Osteocyte (in vitro differentiated cells): ENCODE results near the gene UBE2G2. TPM values are rescaled to one million over a fixed set of nuclear protein-coding genes. Genes with fewer than 3 reads are reported as not detected.

Experiments
- DNase-seq: peaks from one replicate; pipeline ENCODE4 v3.0.0; 2021; ENCODE audit warnings: mixed read lengths; ENCODE audit not compliant: unreplicated experiment; ENCODE audit errors: extremely low spot score
- H3K27ac Mint-ChIP-seq: one replicate; pipeline ENCODE4 v1.8.0; 2021; ENCODE audit warnings: mild to moderate bottlenecking, mixed read lengths; ENCODE audit not compliant: unreplicated experiment
- H3K27me3 Mint-ChIP-seq: one replicate; pipeline ENCODE4 v1.8.0; 2021; ENCODE audit warnings: mixed read lengths; ENCODE audit not compliant: unreplicated experiment
- H3K36me3 Mint-ChIP-seq: one replicate; pipeline ENCODE4 v1.8.0; 2021; ENCODE audit warnings: mixed read lengths; ENCODE audit not compliant: unreplicated experiment
- H3K4me1 Mint-ChIP-seq: one replicate; pipeline ENCODE4 v1.8.0; 2021; ENCODE audit warnings: mixed read lengths; ENCODE audit not compliant: unreplicated experiment
- H3K4me3 Mint-ChIP-seq: one replicate; pipeline ENCODE4 v1.8.0; 2021; ENCODE audit warnings: mild to moderate bottlenecking, moderate library complexity, mixed read lengths; ENCODE audit not compliant: unreplicated experiment
- H3K9me3 Mint-ChIP-seq: one replicate; pipeline ENCODE4 v1.8.0; 2021; ENCODE audit warnings: mixed read lengths; ENCODE audit not compliant: unreplicated experiment
- CTCF ChIP-seq: fragments of 200-600 bp; sonication (generic); IDR thresholded peaks from 2 replicates; pipeline ENCODE4 v1.5.0; 2021; ENCODE audit warnings: antibody characterized with exemption, mild to moderate bottlenecking, moderate library complexity
- total RNA-seq: library from RNA; stranded (reverse); gene quantifications from 2 replicates; pipeline ENCODE4 v1.2.1, GENCODE V29; 2021

UBE2G2 gene
- total RNA-seq, 1 donor from 2014 or later, result 78.7 TPM

GRCh38 chr21:44810779-44811178, 9.2 kb upstream of the UBE2G2 start:
- DNase-seq, result no peak
- no peaks in the 10 kb centered on the region for H3K9me3 Mint-ChIP-seq
- no peak overlapping the region for H3K4me3 Mint-ChIP-seq
- peaks cover 23% of the 10 kb centered on the region for H3K36me3 Mint-ChIP-seq
- no peaks in the 10 kb centered on the region for H3K27me3 Mint-ChIP-seq
- TF ChIP-seq CTCF, result no peak
- peaks cover 18% of the 10 kb centered on the region for H3K4me1 Mint-ChIP-seq
- no peak overlapping the region for H3K27ac Mint-ChIP-seq

- Mint-ChIP-seq H3K27me3 (no peaks in the 10 kb centered on the region), H3K36me3 (peaks cover 18% of the 10 kb centered on the region), H3K27ac (no peak overlapping the region), H3K4me1 (peaks cover 12% of the 10 kb centered on the region), H3K9me3 (no peaks in the 10 kb centered on the region), H3K4me3 (no peak overlapping the region)
- no peak for TF ChIP-seq CTCF
- no peak for DNase-seq
These were observed 4.2 kb upstream of the UBE2G2 start for GRCh38 chr21:44805859-44806258.

- no peak overlapping the region for H3K4me3 Mint-ChIP-seq
- H3K27me3 Mint-ChIP-seq, result no peaks in the 10 kb centered on the region
- H3K27ac Mint-ChIP-seq, result no peak overlapping the region
- DNase-seq, result no peak
- H3K36me3 Mint-ChIP-seq, result peaks cover 18% of the 10 kb centered on the region
- TF ChIP-seq CTCF, result no peak
- peaks cover 19% of the 10 kb centered on the region for H3K4me1 Mint-ChIP-seq
- no peaks in the 10 kb centered on the region for H3K9me3 Mint-ChIP-seq
These were observed 3.6 kb upstream of the UBE2G2 start for GRCh38 chr21:44805226-44805625.

GRCh38 chr21:44804762-44805161, 3.1 kb upstream of the UBE2G2 start:
- peaks cover 23% of the 10 kb centered on the region for H3K4me1 Mint-ChIP-seq
- DNase-seq, result no peak
- H3K27me3 Mint-ChIP-seq, result no peaks in the 10 kb centered on the region
- H3K9me3 Mint-ChIP-seq, result no peaks in the 10 kb centered on the region
- H3K27ac Mint-ChIP-seq, result no peak overlapping the region
- H3K4me3 Mint-ChIP-seq, result no peak overlapping the region
- H3K36me3 Mint-ChIP-seq, result peaks cover 18% of the 10 kb centered on the region
- no peak for TF ChIP-seq CTCF

DNA sequence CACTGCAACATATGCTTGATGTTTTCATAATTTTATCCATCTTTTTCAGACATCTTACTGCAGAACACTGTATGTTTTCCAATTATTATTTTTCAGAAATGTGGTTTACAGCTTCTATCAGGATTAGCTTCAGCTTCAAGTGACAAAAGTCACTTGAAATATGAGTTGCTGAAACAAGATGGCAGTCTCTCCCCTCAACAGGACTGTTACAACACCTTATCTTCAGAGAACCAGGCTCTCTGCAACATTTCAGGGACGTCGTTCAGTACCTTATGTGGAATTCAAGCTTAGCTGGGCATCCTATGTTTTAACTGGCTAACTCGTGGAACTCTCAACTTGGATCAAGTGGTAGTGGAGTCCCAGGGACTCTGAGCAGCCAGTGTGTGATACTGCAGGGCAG, 2.0 kb upstream of the UBE2G2 start:
- Mint-ChIP-seq H3K4me3 (no peak overlapping the region), H3K36me3 (peaks cover 15% of the 10 kb centered on the region), H3K4me1 (peaks cover 25% of the 10 kb centered on the region), H3K9me3 (no peaks in the 10 kb centered on the region), H3K27me3 (no peaks in the 10 kb centered on the region), H3K27ac (no peak overlapping the region)
- TF ChIP-seq CTCF, result no peak
- no peak for DNase-seq
